Prostate gland (tissue), 2 donors: ENCODE data around the gene SGCD. TPM values are rescaled to one million over a fixed set of nuclear protein-coding genes. Genes with fewer than 3 reads are reported as not detected.

Experiments used
- DNase-seq: peaks from one replicate; pipeline ENCODE4 v3.0.0-alpha.2; 2019; ENCODE audit warnings: low spot score
- H3K27ac ChIP-seq, 2 donors: fragments of 200-600 bp; sonication (generic); 2 replicates each; pipeline ENCODE4 v1.5.1; 2017 to 2019
- H3K27me3 ChIP-seq: fragments of 200-600 bp; sonication (generic); replicated peaks from 2 replicates; pipeline ENCODE4 v1.5.1; 2019; ENCODE audit not compliant: insufficient read depth
- H3K36me3 ChIP-seq, 2 donors: fragments of 200-600 bp; sonication (generic); 1 replicate in 1 of 2; 2 replicates in 1 of 2; pipeline versions ENCODE4 v1.5.1 to v1.8.1; 2017 to 2019
- H3K4me1 ChIP-seq: fragments of 200-600 bp; sonication (generic); replicated peaks from 2 replicates; pipeline ENCODE4 v1.5.1; 2019
- H3K4me3 ChIP-seq, 2 donors: fragments of 200-600 bp; sonication (generic); 2 replicates each; pipeline ENCODE4 v1.5.1; 2017 to 2019
- H3K9me3 ChIP-seq: fragments of 200-600 bp; sonication (generic); 2 replicates; pipeline ENCODE4 v1.5.1; 2017
- CTCF ChIP-seq, 4 experiments: fragments of 200-600 bp in 2 of 4; fragments of 450-650 bp in 2 of 4; sonication (generic) in 2 of 4; IDR thresholded peaks; 1 replicate in 3 of 4; 2 replicates in 1 of 4; pipeline ENCODE4 v1.5.1; 2016 to 2019; ENCODE audit warnings: antibody characterized with exemption in 4 of 4, mild to moderate bottlenecking in 2 of 4, moderate library complexity in 2 of 4
- POLR2A ChIP-seq: fragments of 450-650 bp; IDR thresholded peaks from one replicate; pipeline ENCODE4 v1.6.1; 2016; ENCODE audit warnings: antibody characterized with exemption, mild to moderate bottlenecking
- POLR2AphosphoS5 ChIP-seq: sonication (generic); formaldehyde crosslinking; IDR thresholded peaks from one replicate; pipeline ENCODE4 v1.6.1; 2017; ENCODE audit warnings: antibody characterized with exemption
- WGBS: methylation state at CpG from one replicate; pipeline ENCODE4 v1.1.5; 2018; 5-methylcytosine and 5-hydroxymethylcytosine counted together
- intact Hi-C: fragments of 100-400 bp; cut with DNase I; formaldehyde crosslinking; loops from one replicate; pipeline ENCODE4 v1.14.2; 2022
- total RNA-seq, 2 donors: library from RNA; depleted of rRNA; stranded (reverse); fragments of >200 nt; gene quantifications; one replicate each; pipeline ENCODE4 v1.1.0, GENCODE V29; 2016

The SGCD gene
- total RNA-seq, 2 donors from 2014 or later = 3.2 to 3.6 TPM

GRCh38 chr5:156526081-156526925 is 199.3 kb downstream of the SGCD start:
- no peaks in the 10 kb centered on the region for H3K9me3 ChIP-seq
- DNase-seq = no peak
- H3K4me3 ChIP-seq = no peak overlapping the region
- H3K27ac ChIP-seq = no peak overlapping the region
- H3K36me3 ChIP-seq = no peaks in the 10 kb centered on the region
- H3K4me1 ChIP-seq = no peaks in the 10 kb centered on the region
- TF ChIP-seq POLR2A = no peak
- TF ChIP-seq CTCF (IDR thresholded peaks at IDR 0.05) = no peak
- no peak for TF ChIP-seq POLR2AphosphoS5
- 61% methylated on average over 9 of the region's 9 CpGs for WGBS
- intact Hi-C loops = no loop called here
- H3K27me3 ChIP-seq = no peaks in the 10 kb centered on the region

- WGBS = 80% methylated on average over 2 of the region's 2 CpGs
- Histone ChIP-seq H3K27me3 (no peaks in the 10 kb centered on the region), H3K36me3 (no peaks in the 10 kb centered on the region), H3K4me3 (no peak overlapping the region), H3K4me1 (no peaks in the 10 kb centered on the region), H3K9me3 (no peaks in the 10 kb centered on the region), H3K27ac (no peak overlapping the region)
- TF ChIP-seq POLR2AphosphoS5 (no peak), POLR2A (no peak), CTCF (IDR thresholded peaks at IDR 0.05) (no peak)
- DNase-seq = no peak
- intact Hi-C loops = no loop called here
Observed at GRCh38 chr5:156527611-156528010, 200.6 kb downstream of the SGCD start.

- no peaks in the 10 kb centered on the region for H3K36me3 ChIP-seq
- H3K27ac ChIP-seq = no peak overlapping the region
- WGBS = 100% methylated on average over 1 of the region's 1 CpG
- no peaks in the 10 kb centered on the region for H3K27me3 ChIP-seq
- H3K4me1 ChIP-seq = no peaks in the 10 kb centered on the region
- TF ChIP-seq POLR2AphosphoS5 = no peak
- no peak for DNase-seq
- H3K4me3 ChIP-seq = no peak overlapping the region
- intact Hi-C loops = no loop called here
- no peaks in the 10 kb centered on the region for H3K9me3 ChIP-seq
Observed at GRCh38 chr5:156528673-156529072, 201.7 kb downstream of the SGCD start.

- H3K27me3 ChIP-seq = no peaks in the 10 kb centered on the region
- H3K4me3 ChIP-seq = no peak overlapping the region
- no peak overlapping the region for H3K27ac ChIP-seq
- intact Hi-C loops = no loop called here
- no peak for DNase-seq
- H3K4me1 ChIP-seq = no peaks in the 10 kb centered on the region
- no peaks in the 10 kb centered on the region for H3K9me3 ChIP-seq
- H3K36me3 ChIP-seq = no peaks in the 10 kb centered on the region
- TF ChIP-seq CTCF (IDR thresholded peaks at IDR 0.05) (no peak), POLR2A (no peak), POLR2AphosphoS5 (no peak)
- WGBS = 55% methylated on average over 1 of the region's 1 CpG
Observed at GRCh38 chr5:156529892-156530291, 202.9 kb downstream of the SGCD start.

GRCh38 chr5:156531199-156531598 is 204.2 kb downstream of the SGCD start:
- H3K4me1 ChIP-seq = no peaks in the 10 kb centered on the region
- no peaks in the 10 kb centered on the region for H3K27me3 ChIP-seq
- intact Hi-C loops = no loop called here
- no peak for DNase-seq
- no peak for TF ChIP-seq POLR2A
- no peak for TF ChIP-seq POLR2AphosphoS5
- no peak for TF ChIP-seq CTCF (IDR thresholded peaks at IDR 0.05)
- H3K9me3 ChIP-seq = no peaks in the 10 kb centered on the region
- H3K27ac ChIP-seq = no peak overlapping the region
- H3K4me3 ChIP-seq = no peak overlapping the region
- WGBS = 94% methylated on average over 2 of the region's 2 CpGs
- no peaks in the 10 kb centered on the region for H3K36me3 ChIP-seq
